Measurements from ENCODE around the gene RNF215. TPM values are rescaled to one million over a fixed set of nuclear protein-coding genes. Genes with fewer than 3 reads are reported as not detected.
"Not testable (repeated sequence)": the region's sequence is repeated elsewhere in the genome, so short reads cannot be mapped to it uniquely, and the experiment has no call there.

The RNF215 gene
- total RNA-seq, 4 donors from 2014 or later, result 6.6 to 18.5 (median 15.0) TPM

DNA sequence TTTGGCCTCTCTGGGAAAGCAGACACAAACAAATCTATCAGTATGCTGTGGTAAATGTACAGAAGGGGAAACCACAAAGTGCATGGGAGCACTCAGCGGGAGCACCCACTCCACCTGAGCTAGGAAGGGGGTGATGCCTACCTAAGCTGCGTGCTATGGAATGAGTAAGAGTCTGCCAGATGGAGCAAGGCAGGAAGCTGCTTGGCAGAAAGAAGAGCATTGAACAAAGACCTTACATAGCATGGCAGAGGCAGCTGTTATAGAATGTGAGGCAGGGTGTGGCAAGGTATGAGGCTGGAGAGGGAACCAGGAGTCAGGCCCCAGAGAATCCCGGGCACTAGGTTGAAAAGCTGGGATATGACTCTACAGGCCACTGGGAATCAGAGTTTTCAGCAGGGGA, 24.6 kb upstream of the RNF215 start:
- Histone ChIP-seq H3K27ac (replicated peaks in 1 of 4) (no peak overlapping the region), H3K4me3 (no peak overlapping the region), H3K9me3 (no peaks in the 10 kb centered on the region), H3K27me3 (no peaks in the 10 kb centered on the region), H3K4me1 (no peaks in the 10 kb centered on the region), H3K36me3 (peaks cover 25 to 97% (median 63%) of the 10 kb centered on the region in 4 donors)
- intact Hi-C loops (cut with DNase I), result no loop called here
- DNase-seq (ENCODE audit: extremely low spot score), result no peak
- WGBS, result 82% methylated on average over 3 of the region's 3 CpGs
- TF ChIP-seq POLR2A (IDR thresholded peaks at IDR 0.05; ENCODE audit: low read depth) (no peak), EP300 (IDR thresholded peaks at IDR 0.05) (no peak), POLR2AphosphoS5 (IDR thresholded peaks at IDR 0.05) (no peak)
- TF ChIP-seq, protein P1, sequence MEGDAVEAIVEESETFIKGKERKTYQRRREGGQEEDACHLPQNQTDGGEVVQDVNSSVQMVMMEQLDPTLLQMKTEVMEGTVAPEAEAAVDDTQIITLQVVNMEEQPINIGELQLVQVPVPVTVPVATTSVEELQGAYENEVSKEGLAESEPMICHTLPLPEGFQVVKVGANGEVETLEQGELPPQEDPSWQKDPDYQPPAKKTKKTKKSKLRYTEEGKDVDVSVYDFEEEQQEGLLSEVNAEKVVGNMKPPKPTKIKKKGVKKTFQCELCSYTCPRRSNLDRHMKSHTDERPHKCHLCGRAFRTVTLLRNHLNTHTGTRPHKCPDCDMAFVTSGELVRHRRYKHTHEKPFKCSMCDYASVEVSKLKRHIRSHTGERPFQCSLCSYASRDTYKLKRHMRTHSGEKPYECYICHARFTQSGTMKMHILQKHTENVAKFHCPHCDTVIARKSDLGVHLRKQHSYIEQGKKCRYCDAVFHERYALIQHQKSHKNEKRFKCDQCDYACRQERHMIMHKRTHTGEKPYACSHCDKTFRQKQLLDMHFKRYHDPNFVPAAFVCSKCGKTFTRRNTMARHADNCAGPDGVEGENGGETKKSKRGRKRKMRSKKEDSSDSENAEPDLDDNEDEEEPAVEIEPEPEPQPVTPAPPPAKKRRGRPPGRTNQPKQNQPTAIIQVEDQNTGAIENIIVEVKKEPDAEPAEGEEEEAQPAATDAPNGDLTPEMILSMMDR (IDR thresholded peaks at IDR 0.05), result no peak

DNA sequence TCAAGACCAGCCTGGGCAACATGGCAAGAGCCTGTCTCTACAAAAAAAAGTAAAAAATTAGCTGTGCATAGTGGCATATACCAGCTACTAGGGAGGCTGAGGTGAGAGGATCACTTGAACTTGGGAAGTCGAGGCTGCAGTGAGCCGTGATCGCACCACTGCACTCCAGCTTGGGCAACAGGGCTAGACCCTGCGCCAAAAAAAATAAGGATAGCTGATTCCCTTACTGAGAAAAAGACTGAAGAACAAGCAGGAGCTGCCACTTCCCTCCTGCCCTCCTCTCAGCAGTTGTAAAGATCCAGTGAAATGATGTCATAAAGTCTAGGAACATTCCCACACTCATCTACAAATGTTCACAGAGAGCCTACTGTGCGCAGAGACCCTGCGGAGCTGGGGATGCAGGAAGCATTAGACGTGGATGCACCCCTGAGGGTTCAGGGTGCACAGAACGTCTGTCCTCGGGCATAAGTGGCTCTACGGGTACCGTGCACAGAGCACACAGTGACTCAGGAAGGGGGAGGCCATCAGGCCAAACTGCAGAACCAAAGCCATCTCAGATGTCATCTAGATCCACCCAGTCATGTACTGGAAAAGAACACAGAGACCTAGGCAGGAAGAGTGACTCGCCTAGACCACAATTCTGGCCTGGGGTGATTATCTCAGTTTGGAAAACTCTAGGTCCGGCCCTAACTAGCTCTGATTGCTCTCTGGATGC, 21.3 kb upstream of the RNF215 start:
- intact Hi-C loops (cut with DNase I), result no loop called here

DNA sequence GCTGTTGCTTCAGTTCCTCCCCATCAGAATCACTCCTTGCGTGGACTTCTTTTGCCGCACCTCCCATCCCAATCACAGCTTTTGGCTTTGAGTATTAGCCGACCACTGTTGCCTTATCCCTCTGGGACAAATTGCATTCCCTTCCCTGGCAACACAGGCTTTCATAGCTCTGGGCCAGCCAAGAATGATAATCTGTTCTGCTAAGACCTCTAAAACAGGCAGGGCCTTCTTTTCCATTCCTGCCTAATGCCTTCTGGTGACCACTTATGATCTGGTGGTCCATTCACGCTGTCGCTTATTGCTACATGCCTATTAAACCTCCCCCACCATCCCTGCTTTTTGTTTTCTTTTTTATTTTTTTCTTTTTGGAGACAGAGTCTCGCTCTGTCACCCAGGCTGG, 19.2 kb upstream of the RNF215 start:
- Histone ChIP-seq H3K36me3 (peaks cover 17 to 61% (median 39%) of the 10 kb centered on the region in 4 donors), H3K4me1 (peaks cover 0 to 7% (median 2%) of the 10 kb centered on the region in 4 donors), H3K27me3 (no peaks in the 10 kb centered on the region), H3K27ac (replicated peaks in 1 of 4) (no peak overlapping the region), H3K4me3 (no peak overlapping the region), H3K9me3 (no peaks in the 10 kb centered on the region)
- DNase-seq (ENCODE audit: extremely low spot score), result no peak
- TF ChIP-seq POLR2A (IDR thresholded peaks at IDR 0.05; ENCODE audit: low read depth), result no peak
- intact Hi-C loops (cut with DNase I), result no loop called here
- WGBS, result 97% methylated on average over 6 of the region's 6 CpGs

More for the DNA sequence above, 21.3 kb upstream of the RNF215 start:
- Histone ChIP-seq H3K27ac (replicated peaks in 1 of 4) (no peak overlapping the region), H3K4me1 (no peaks in the 10 kb centered on the region), H3K4me3 (no peak overlapping the region), H3K27me3 (no peaks in the 10 kb centered on the region), H3K36me3 (peaks cover 17 to 79% (median 42%) of the 10 kb centered on the region in 4 donors), H3K9me3 (no peaks in the 10 kb centered on the region)
- DNase-seq (ENCODE audit: extremely low spot score), result no peak
- 81% methylated on average over 13 of the region's 13 CpGs for WGBS
- TF ChIP-seq POLR2A (IDR thresholded peaks at IDR 0.05; ENCODE audit: low read depth), result no peak
- no peak for TF ChIP-seq POLR2AphosphoS5 (IDR thresholded peaks at IDR 0.05)

DNA sequence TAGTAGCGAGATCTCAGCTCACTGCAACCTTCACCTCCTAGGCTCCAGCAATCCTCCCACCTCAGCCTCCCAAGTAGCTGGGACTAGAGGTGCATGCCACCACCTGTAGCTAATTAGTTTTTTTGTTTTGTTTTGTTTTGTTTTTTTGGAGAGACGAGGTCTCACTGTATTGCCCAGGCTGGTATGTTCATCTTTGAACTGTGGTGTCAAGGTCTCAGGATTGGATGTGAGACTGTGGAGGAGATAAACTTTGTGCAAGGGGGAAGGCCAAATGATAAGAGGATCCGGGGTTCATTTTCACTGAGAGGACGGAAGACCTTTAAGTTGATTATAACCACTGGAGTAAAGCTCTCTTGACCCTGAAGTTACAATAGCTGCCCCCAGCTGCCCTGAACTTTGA, 18.5 kb upstream of the RNF215 start:
- H3K9me3 ChIP-seq, result no peaks in the 10 kb centered on the region
- no peaks in the 10 kb centered on the region for H3K27me3 ChIP-seq
- H3K36me3 ChIP-seq, result peaks cover 17 to 54% (median 35%) of the 10 kb centered on the region in 4 donors
- TF ChIP-seq, protein P1 (IDR thresholded peaks at IDR 0.05), result no peak
- TF ChIP-seq POLR2A (IDR thresholded peaks at IDR 0.05; ENCODE audit: low read depth) (no peak), POLR2AphosphoS5 (IDR thresholded peaks at IDR 0.05) (no peak), EP300 (IDR thresholded peaks at IDR 0.05) (no peak)
- DNase-seq (ENCODE audit: extremely low spot score), result no peak
- peaks cover 0 to 7% (median 2%) of the 10 kb centered on the region in 4 donors for H3K4me1 ChIP-seq
- 65% methylated on average over 4 of the region's 4 CpGs for WGBS
- intact Hi-C loops (cut with DNase I), result no loop called here
- no peak overlapping the region for H3K4me3 ChIP-seq
- no peak overlapping the region for H3K27ac ChIP-seq (replicated peaks in 1 of 4)

DNA sequence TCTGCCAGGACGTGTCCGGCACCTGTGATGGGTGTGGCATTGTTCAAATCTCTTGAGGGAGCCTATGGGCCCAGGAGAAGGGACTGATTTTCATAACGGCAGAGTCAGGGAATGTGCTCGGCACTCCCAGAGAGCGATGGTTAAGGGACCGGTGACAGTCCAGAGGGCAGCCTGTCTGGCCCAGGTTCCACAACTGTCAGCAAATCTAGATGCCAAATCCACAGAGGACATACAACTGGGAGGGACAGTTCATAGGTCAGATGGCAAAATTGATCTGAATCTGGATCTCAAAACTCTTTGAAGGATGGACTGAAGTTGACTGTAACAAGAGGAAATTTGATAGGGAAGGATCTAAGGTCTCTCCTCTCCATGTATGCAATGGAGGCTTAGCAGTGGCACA, 17.1 kb upstream of the RNF215 start:
- TF ChIP-seq POLR2AphosphoS5 (IDR thresholded peaks at IDR 0.05) (no peak), POLR2A (IDR thresholded peaks at IDR 0.05; ENCODE audit: low read depth) (no peak), EP300 (IDR thresholded peaks at IDR 0.05) (no peak)
- TF ChIP-seq, protein P1 (IDR thresholded peaks at IDR 0.05), result no peak
- Histone ChIP-seq H3K9me3 (no peaks in the 10 kb centered on the region), H3K27me3 (no peaks in the 10 kb centered on the region), H3K36me3 (peaks cover 12 to 40% (median 27%) of the 10 kb centered on the region in 4 donors), H3K4me3 (no peak overlapping the region), H3K4me1 (peaks cover 0 to 7% (median 6%) of the 10 kb centered on the region in 4 donors), H3K27ac (replicated peaks in 1 of 4) (no peak overlapping the region)
- intact Hi-C loops (cut with DNase I), result no loop called here
- whole genome bisulfite sequencing, result 78% methylated on average over 6 of the region's 6 CpGs
- DNase-seq (ENCODE audit: extremely low spot score), result no peak

DNA sequence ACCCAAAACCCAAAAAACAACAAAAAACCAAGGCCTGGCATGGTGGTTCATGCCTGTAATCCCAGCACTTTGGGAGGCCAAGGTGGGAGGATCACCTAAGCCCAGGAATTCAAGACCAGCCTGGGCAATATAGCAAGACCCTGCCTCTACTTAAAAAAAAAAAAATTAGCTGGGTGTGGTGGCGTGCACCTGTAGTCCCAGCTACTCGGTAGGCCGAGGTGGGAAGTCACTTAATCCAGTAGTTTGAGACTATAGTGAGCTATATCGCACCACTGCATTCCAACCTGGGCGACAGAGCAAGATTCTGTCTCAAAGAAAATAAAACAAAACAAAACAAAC, 15.5 kb upstream of the RNF215 start:
- H3K9me3 ChIP-seq; intact Hi-C loops (cut with DNase I); H3K27me3 ChIP-seq; H3K4me3 ChIP-seq; DNase-seq (ENCODE audit: extremely low spot score); H3K27ac ChIP-seq (replicated peaks in 1 of 4): not testable (repeated sequence)
- WGBS, result 95% methylated on average over 5 of the region's 5 CpGs
- peaks cover 7 to 24% (median 12%) of the 10 kb centered on the region in 4 donors for H3K36me3 ChIP-seq
- peaks cover 0 to 22% (median 19%) of the 10 kb centered on the region in 4 donors for H3K4me1 ChIP-seq

Measured in esophagus muscularis mucosa (tissue), 4 donors.